Measurements from ENCODE around the gene ACACA. TPM values are rescaled to one million over a fixed set of nuclear protein-coding genes. Genes with fewer than 3 reads are reported as not detected.

The ACACA gene
- total RNA-seq, 4 donors from 2014 or later: 30.0 to 69.7 (median 49.9) TPM

- no peak for DNase-seq (ENCODE audit: low spot score in 2 of 2)
- 55 to 66% methylated on average over 2 of the region's 2 CpGs for WGBS, 2 donors
- Histone ChIP-seq H3K36me3 (peaks cover 0 to 10% (median 0%) of the 10 kb centered on the region in 3 donors), H3K27me3 (no peaks in the 10 kb centered on the region), H3K27ac (no peak overlapping the region), H3K4me1 (peaks cover 0 to 28% (median 4%) of the 10 kb centered on the region in 4 donors), H3K4me3 (no peak overlapping the region), H3K9me3 (no peaks in the 10 kb centered on the region)
- TF ChIP-seq CTCF (IDR thresholded peaks at IDR 0.05): no peak
- TF ChIP-seq EP300 (IDR thresholded peaks at IDR 0.05): no peak
- TF ChIP-seq POLR2A (IDR thresholded peaks at IDR 0.05): no peak
Observed at GRCh38 chr17:37300683-37301082, 106.0 kb downstream of the ACACA start.

- no peak for DNase-seq (ENCODE audit: low spot score in 2 of 2)
- WGBS, 2 donors: 35% methylated on average over 7 of the region's 7 CpGs
- H3K36me3 ChIP-seq: peaks cover 0 to 10% (median 0%) of the 10 kb centered on the region in 3 donors
- H3K27me3 ChIP-seq: no peaks in the 10 kb centered on the region
- H3K27ac ChIP-seq: peak overlapping the region in 2 of 4 donors; percentile 53 to 62
- no peak for TF ChIP-seq EP300 (IDR thresholded peaks at IDR 0.05)
- no peak for TF ChIP-seq POLR2A (IDR thresholded peaks at IDR 0.05)
- TF ChIP-seq CTCF (IDR thresholded peaks at IDR 0.05): no peak
- H3K9me3 ChIP-seq: no peaks in the 10 kb centered on the region
- peaks cover 0 to 28% (median 4%) of the 10 kb centered on the region in 4 donors for H3K4me1 ChIP-seq
- no peak overlapping the region for H3K4me3 ChIP-seq
Observed at GRCh38 chr17:37299257-37299980, 107.2 kb downstream of the ACACA start.

GRCh38 chr17:37295888-37296287 is 110.7 kb downstream of the ACACA start:
- no peak overlapping the region for H3K4me3 ChIP-seq
- no peaks in the 10 kb centered on the region for H3K36me3 ChIP-seq
- no peak for DNase-seq (ENCODE audit: low spot score in 2 of 2)
- no peak overlapping the region for H3K27ac ChIP-seq
- no peak for TF ChIP-seq EP300 (IDR thresholded peaks at IDR 0.05)
- TF ChIP-seq POLR2A (IDR thresholded peaks at IDR 0.05): no peak
- TF ChIP-seq CTCF (IDR thresholded peaks at IDR 0.05): no peak
- WGBS, 2 donors: 97 to 98% methylated on average over 2 of the region's 2 CpGs
- H3K9me3 ChIP-seq: no peaks in the 10 kb centered on the region
- peaks cover 0 to 25% (median 5%) of the 10 kb centered on the region in 4 donors for H3K4me1 ChIP-seq
- H3K27me3 ChIP-seq: no peaks in the 10 kb centered on the region

- Histone ChIP-seq H3K4me3 (no peak overlapping the region), H3K9me3 (no peaks in the 10 kb centered on the region), H3K27me3 (no peaks in the 10 kb centered on the region), H3K27ac (no peak overlapping the region), H3K36me3 (no peaks in the 10 kb centered on the region), H3K4me1 (peaks cover 0 to 18% (median 4%) of the 10 kb centered on the region in 4 donors)
- TF ChIP-seq EP300 (IDR thresholded peaks at IDR 0.05) (no peak), CTCF (IDR thresholded peaks at IDR 0.05) (no peak), POLR2A (IDR thresholded peaks at IDR 0.05) (no peak)
- no peak for DNase-seq (ENCODE audit: low spot score in 2 of 2)
- 86 to 88% methylated on average over 4 of the region's 4 CpGs for WGBS, 2 donors
Observed at GRCh38 chr17:37294888-37295287, 111.7 kb downstream of the ACACA start.

- H3K27me3 ChIP-seq: no peaks in the 10 kb centered on the region
- no peaks in the 10 kb centered on the region for H3K9me3 ChIP-seq
- no peak overlapping the region for H3K27ac ChIP-seq
- DNase-seq (ENCODE audit: low spot score in 2 of 2): no peak
- H3K4me3 ChIP-seq: no peak overlapping the region
- H3K4me1 ChIP-seq: peaks cover 0 to 6% (median 2%) of the 10 kb centered on the region in 4 donors
- no peak for TF ChIP-seq EP300 (IDR thresholded peaks at IDR 0.05)
- TF ChIP-seq POLR2A (IDR thresholded peaks at IDR 0.05): no peak
- no peak for TF ChIP-seq CTCF (IDR thresholded peaks at IDR 0.05)
- H3K36me3 ChIP-seq: no peaks in the 10 kb centered on the region
- 83 to 89% methylated on average over 5 of the region's 5 CpGs for WGBS, 2 donors
Observed at GRCh38 chr17:37293770-37294169, 112.9 kb downstream of the ACACA start.

Data from tibial nerve (tissue), 4 donors.